PFSK-1 (cell line): Measurements from ENCODE around the gene SEMA3A.

ENCODE experiments used
- FOXP2 ChIP-seq: optimal IDR thresholded peaks from 2 replicates; pipeline ENCODE3; 2011; ENCODE audit warnings: borderline replicate concordance, control low read depth, inconsistent platforms; ENCODE audit not compliant: insufficient read depth; ENCODE audit errors: extremely low read length, extremely low read depth
- POLR2AphosphoS5 ChIP-seq: IDR thresholded peaks from 2 replicates; pipeline ENCODE4 v1.6.1; 2012; ENCODE audit warnings: low read depth, mild to moderate bottlenecking, control low read depth, low read length, moderate library complexity
- SIN3A ChIP-seq: IDR thresholded peaks from 2 replicates; pipeline ENCODE4 v1.6.1; 2012; ENCODE audit warnings: mild to moderate bottlenecking, low read length, moderate library complexity, borderline replicate concordance; ENCODE audit not compliant: insufficient read depth
- TAF1 ChIP-seq: IDR thresholded peaks from 2 replicates; pipeline ENCODE4 v1.6.1; 2012; ENCODE audit warnings: low read length, control low read depth, borderline replicate concordance; ENCODE audit not compliant: insufficient read depth
- TF ChIP-seq, protein P1 (sequence below), 2 experiments: IDR thresholded peaks; 2 replicates each; pipeline versions ENCODE4 v1.6.1 to v1.8.0; 2011 to 2012; ENCODE audit warnings: low read depth in 2 of 2, low read length in 2 of 2, control low read depth in 1 of 2, inconsistent platforms in 1 of 2, mild to moderate bottlenecking in 1 of 2, moderate library complexity in 1 of 2; ENCODE audit not compliant: insufficient read depth in 1 of 2

Gene SEMA3A

DNA sequence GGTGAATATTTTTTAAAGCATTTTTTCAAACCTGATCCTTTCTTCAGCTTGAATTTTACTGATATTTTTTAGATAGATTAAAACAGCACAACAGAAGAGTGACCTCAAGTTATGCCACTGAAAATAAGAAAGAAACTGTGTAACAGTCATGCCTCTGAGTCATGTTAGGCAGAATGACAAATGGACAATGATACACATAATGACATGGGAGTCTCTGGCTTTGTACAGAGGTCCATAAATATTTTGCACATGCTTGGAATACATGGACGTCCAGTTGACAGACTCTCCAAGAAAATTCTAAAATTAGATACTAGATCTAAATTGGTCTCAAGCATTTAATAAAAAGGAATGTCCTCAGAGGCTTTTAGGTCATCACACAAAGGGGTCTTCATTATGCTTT, 21.9 kb upstream of the SEMA3A start:
- TF ChIP-seq FOXP2 = no peak
- no peak for TF ChIP-seq POLR2AphosphoS5
- TF ChIP-seq, protein P1, sequence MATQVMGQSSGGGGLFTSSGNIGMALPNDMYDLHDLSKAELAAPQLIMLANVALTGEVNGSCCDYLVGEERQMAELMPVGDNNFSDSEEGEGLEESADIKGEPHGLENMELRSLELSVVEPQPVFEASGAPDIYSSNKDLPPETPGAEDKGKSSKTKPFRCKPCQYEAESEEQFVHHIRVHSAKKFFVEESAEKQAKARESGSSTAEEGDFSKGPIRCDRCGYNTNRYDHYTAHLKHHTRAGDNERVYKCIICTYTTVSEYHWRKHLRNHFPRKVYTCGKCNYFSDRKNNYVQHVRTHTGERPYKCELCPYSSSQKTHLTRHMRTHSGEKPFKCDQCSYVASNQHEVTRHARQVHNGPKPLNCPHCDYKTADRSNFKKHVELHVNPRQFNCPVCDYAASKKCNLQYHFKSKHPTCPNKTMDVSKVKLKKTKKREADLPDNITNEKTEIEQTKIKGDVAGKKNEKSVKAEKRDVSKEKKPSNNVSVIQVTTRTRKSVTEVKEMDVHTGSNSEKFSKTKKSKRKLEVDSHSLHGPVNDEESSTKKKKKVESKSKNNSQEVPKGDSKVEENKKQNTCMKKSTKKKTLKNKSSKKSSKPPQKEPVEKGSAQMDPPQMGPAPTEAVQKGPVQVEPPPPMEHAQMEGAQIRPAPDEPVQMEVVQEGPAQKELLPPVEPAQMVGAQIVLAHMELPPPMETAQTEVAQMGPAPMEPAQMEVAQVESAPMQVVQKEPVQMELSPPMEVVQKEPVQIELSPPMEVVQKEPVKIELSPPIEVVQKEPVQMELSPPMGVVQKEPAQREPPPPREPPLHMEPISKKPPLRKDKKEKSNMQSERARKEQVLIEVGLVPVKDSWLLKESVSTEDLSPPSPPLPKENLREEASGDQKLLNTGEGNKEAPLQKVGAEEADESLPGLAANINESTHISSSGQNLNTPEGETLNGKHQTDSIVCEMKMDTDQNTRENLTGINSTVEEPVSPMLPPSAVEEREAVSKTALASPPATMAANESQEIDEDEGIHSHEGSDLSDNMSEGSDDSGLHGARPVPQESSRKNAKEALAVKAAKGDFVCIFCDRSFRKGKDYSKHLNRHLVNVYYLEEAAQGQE (IDR thresholded peaks at IDR 0.05; ENCODE audit: insufficient read depth in 1 of 2, low read depth in 2 of 2, low read length in 2 of 2) = no peak
- TF ChIP-seq TAF1 = no peak
- TF ChIP-seq SIN3A = no peak

DNA sequence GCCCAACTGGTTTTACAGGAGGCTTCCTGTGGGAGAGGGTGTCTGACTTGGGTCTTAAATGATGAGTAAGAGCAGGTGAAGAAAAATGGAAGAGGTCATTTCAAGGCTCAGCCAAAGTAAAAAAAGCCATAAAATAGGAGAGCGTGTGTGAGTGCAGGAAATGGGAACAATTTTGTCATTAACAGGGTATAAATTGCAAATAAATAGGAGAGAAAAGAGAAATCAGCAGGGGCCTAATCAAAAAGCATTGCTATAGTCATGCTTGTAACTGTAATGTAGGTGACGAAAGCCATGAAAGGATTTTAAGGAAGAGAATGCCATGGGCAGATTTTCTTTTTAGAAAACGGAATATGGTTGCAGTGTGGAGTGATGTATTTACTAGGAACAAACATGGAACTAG, 15.7 kb upstream of the SEMA3A start:
- TF ChIP-seq SIN3A = no peak
- no peak for TF ChIP-seq TAF1
- TF ChIP-seq FOXP2 = no peak
- TF ChIP-seq POLR2AphosphoS5 = no peak
- TF ChIP-seq, protein P1 (IDR thresholded peaks at IDR 0.05; ENCODE audit: insufficient read depth in 1 of 2, low read depth in 2 of 2, low read length in 2 of 2) = no peak

DNA sequence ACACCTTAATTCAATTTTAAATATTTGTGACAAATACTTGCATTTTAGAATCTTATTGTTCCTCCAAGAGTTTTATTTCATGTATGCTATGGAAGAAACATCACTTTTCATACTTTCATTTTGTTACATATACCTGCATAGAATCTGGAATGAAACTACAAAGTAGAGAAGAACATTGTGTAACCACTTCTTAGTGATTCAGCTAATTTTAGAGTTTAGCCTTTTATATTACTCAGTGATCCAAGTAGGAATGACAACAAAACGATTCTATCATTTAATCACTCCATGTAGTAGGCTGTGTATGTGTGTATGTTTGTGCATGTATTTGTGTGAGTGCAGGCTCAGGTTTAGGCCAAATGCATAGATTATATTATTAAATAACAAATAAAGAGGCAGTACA, 14.4 kb upstream of the SEMA3A start:
- TF ChIP-seq TAF1 (no peak), POLR2AphosphoS5 (no peak), FOXP2 (no peak), SIN3A (no peak)
- TF ChIP-seq, protein P1 (IDR thresholded peaks at IDR 0.05; ENCODE audit: insufficient read depth in 1 of 2, low read depth in 2 of 2, low read length in 2 of 2) = no peak

DNA sequence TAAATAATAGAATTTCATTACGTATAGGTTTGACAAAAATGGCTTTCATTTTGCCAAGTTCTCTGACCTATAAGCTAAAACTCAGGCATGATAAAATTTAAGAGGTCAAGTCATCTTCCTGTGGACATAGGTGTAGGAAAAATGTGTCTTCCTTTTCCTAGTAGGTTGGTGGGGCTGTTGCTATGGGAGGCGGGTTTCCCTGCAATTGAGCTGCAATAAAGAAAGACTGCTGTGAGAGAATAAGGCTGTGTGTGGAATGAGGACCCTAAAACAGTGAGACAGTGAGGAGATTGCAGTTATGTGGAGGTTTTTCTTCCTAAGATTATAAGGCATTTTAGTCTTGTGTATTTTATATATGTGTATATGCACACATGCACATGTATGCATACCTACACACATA, 13.0 kb upstream of the SEMA3A start:
- TF ChIP-seq TAF1 = no peak
- TF ChIP-seq, protein P1 (IDR thresholded peaks at IDR 0.05; ENCODE audit: insufficient read depth in 1 of 2, low read depth in 2 of 2, low read length in 2 of 2) = no peak
- no peak for TF ChIP-seq FOXP2
- no peak for TF ChIP-seq POLR2AphosphoS5
- TF ChIP-seq SIN3A = no peak

DNA sequence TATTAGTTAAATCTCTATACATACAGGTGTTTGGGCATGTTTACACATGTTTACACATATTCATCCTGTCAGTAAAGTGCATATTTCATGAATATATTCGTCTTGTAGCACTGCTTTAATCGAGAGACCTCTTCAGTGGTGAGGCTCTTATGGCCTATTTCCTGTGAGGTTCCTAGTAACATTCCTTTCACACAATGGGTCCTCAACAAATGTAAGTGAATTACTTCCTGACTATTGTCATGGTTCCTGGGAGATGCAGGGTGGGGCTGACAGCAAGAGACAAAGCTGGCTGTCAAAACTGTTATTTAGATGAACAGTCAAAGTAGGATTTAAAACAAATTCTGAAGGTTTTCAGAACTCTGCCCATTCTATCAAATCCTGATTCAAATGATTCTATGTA, 12.4 kb upstream of the SEMA3A start:
- TF ChIP-seq POLR2AphosphoS5 (no peak), SIN3A (no peak), FOXP2 (no peak), TAF1 (no peak)
- TF ChIP-seq, protein P1 (IDR thresholded peaks at IDR 0.05; ENCODE audit: insufficient read depth in 1 of 2, low read depth in 2 of 2, low read length in 2 of 2) = no peak
